Pulmonary artery endothelial cell (primary cell): ENCODE measurements around the gene EVI5. TPM values are rescaled to one million over a fixed set of nuclear protein-coding genes. Genes with fewer than 3 reads are reported as not detected.

Source experiments
- DNase-seq: peaks from one replicate; pipeline ENCODE4 v3.0.0-alpha.2; 2011; ENCODE audit warnings: low read depth, low spot score
- total RNA-seq: library from RNA; depleted of rRNA; stranded (reverse); fragments of >200 nt; gene quantifications from 2 replicates; pipeline ENCODE4 v1.2.3, GENCODE V29; 2014

Gene EVI5
- total RNA-seq, 1 donor from 2014 or later: 82.3 TPM

- no peak for DNase-seq
Observed at GRCh38 chr1:92485381-92486250, 299.3 kb downstream of the EVI5 start.

DNA sequence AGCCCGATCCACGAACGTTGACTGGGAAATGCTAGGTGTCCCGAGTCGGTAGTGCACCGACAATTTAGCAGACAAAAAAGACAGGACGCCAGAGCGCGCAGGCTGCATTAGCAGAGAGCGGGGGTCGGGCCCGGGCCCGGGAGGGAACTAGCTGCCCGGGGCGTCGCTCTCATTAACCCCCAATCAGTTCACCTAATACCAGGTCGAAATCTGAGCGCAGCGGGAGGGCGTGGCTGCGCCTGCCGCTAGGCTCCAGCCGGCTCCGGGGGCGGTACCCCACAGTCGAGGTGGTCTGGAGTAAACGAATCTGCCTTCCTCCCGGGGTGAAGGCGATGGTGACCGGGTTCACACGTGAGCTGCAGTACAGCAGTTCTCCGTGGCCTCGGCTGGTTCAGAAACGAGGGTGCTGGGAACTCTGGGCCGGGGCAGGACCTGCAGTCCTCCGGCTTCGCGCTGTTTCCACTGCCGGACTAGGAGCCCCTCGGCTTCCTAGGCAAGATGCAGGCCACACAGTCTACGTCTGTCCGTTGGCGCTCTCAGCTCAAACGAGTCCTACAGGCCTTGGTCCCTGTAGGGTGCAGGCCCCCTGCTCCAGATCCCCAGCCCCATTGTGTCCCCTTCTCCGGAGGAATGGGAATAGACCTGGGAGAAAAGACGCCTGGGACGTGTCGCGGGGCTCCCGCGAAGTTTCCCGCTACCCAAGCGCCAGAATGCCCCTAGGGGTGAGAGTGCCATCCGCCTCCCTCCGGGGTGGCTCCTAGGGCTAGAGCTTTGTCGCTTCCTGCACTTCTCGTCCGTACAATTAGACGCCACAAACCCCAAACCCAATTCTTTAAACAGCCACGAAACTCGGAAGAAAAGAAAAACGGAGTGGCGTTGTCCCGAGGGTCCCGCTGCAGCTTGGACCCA, 300.2 kb downstream of the EVI5 start:
- no peak for DNase-seq

DNA sequence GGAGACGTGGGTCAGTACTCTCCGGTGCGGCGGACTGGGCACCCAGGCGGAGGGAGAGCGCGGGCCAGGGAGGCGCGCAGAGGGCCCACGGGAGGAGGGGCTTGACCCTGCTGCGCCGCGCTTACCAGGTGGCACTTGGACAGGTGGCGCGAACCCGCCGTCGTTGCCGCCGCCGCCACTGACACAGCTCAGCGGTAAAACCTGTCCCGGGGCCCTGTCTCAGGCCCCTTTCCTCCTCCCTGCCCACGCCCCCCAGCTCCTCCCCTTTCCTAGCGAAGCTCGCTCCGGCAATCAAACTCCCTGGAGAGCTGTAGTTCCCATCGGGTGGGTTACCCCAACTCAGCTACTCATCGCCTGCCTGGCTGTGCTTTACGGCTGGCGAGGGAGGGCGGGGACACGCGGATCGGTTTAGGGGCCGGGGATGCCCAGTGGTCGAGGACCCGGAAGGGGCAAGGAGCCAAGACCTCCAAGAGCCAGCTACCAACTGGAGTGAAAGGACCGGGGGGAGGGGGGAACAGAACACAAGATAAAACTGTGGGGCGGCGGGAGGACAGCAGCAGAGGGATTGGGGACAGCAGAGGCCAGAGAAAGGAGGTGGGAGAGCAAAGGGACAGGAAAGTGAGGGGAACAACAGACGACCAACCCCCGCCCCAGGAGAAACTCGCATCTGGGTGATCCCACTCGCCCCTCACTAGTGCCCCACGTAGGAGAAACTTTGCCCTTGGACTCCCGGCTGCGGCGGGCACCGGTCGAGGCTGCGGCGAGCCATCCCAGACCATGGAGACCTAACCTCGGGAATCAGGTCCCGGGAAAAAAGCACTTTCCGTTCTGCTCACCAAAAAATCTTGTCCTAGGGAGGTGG, 301.1 kb downstream of the EVI5 start:
- DNase-seq: no peak

DNA sequence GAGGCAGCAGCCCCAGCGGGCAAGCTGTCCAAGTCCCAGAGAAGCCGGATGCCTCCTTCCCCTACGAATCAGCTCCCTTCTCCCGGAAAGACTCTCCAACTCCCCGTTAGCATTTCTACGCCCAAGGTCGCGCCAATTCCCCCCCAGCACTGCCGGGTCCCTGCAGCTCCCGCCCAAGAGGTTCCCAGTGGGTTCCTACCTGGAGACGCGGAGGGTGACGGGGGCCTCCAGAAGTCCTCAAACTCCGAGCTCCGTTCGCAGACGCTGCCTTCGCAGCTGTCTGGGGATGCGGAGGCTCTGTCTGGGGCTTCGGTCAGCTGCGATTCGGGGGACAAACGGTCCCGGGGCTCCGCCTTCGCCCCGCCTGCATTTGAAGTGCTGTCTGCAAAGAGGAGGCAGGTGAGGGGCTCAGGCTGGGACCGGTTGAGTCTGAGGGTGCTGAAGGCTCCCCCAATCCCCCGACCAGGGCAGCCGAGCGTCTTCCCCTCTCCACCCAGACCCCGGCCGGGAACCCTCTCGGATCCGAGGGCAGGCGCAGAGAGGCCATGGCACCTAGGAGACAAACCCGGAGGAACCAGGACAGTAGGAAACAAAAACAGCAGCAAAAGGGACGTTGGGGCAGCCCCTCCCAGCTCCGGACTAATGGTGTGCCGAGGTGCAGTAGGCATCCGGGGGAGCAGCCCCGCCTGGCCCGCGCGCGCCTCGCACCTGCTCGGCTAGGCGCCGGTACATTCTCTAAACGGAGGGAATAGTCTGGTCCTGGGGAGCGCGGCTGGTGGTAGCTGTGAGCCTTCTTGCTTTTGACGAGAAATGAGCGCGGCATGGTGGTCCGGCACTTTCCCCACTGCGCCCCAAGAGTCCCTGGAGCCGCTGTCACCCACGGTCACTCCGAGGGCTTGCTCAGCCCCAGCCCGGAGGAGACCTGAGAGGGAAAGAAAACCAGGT, 302.0 kb downstream of the EVI5 start:
- no peak for DNase-seq

DNA sequence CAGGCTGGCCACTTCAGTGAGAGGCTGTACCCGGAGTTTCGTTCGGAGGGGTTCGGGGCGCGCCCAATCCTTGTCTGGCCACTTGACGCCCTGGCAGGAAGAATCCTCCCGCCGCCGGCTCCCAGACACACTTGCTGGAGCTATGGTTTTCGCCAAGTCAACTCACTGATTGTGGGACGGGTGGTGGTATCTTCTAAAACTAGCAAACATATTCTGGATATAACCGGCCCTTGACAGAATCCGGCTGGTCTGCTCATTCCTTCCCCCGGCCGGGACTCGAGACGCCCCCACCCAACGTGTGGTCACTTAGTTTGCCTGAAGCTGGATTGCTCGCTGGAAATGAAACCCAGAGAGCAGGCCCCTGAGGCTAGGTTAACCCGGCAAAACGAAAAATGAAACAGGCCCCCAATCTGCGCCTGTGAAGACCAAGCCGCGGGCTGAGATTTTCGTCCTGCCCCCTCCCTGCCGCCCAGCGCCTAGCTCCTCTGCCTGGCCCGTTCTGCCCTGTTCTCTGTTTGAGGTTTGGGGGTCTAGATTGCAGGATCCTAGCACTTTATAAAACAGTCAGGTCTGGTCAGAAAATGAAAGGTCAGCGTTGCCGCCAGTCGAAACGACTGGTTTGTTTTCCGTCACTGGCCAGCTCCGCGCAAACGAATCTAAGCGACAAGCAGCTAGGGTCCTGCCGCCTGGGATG, 302.8 kb downstream of the EVI5 start:
- no peak for DNase-seq

DNA sequence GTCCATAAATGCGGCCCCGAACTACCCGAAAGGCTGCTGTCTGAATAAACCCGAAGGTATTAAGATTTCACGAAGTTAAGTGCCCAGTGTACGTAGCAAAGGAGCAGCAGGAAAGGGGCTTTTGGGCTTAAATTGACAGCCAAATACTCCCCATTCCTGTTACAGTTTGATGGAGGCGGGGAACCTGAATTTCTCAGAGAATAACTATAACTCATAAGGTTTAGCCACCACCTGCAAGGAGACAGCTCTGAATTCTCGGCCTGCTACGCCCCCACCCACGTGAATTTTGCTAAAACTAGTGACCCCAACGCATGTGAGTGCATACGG, 303.3 kb downstream of the EVI5 start:
- DNase-seq: no peak

DNA sequence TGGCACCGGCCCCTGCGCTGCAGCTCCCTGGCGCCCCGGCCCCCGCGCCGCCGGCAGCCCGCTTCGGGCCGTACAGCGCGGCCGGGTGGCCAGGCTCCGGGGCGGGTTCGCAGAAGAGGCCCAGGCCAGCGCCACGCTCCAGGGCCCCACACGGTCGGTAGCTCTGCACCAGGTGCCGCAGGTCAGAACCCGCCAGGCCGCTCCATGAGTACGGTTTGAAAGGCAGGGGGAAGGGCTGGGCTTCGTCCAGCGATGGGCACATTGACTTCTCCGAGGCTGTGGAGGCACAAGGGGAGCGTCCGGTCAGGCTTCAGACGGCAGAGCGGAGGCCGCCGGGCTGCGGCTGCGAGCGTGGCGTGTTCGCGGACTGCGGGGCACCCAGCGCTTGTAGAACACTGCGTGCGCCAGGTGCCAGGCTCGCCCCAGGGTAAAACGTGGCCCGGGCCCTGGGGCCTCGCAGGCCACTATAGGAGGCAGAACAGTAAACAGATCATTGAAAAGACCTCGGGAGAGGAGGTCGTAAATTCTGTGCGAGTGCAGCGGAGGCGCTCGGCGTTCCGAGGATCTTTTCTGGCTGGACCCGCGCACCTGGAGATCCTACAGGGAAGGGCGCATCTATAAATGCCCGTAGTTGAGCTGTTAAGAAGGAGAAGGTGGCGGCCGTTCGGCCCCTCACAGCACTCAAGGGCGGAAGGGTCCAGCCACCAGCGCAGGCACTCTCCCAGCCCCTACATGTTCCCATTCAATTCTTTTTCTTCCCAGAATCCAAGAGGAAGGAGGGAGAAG, 303.9 kb downstream of the EVI5 start:
- DNase-seq: no peak

DNA sequence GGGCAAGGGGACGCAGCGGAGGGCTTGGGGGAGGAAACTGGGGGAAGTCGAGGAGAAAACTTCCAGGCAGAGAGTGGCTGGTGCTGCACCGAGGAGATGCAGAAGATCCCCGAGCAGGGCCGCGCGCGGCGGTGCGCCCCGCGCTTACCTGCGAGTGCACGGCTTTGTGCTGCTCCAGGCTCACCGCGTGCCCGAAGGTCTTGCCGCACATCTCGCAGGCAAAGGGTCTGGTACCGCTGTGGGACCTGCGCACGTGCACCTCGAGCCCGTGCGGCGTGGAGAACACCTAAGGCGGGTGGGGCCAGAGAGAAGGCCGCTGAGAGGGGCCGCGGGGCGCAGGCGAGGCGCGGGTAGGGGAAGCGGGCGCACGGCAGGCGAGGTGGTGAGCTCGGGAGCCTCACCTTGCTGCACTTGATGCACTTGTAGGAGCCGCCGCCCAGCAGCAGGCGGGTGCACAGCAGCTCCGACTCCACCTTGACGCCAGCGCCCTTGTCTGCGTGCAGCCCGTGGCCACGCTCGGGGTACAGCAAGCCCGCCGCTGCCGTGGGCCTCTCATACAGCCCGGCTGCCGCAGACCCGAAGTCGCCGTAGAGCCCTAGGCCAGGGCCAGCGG, 304.6 kb downstream of the EVI5 start:
- DNase-seq: no peak

DNA sequence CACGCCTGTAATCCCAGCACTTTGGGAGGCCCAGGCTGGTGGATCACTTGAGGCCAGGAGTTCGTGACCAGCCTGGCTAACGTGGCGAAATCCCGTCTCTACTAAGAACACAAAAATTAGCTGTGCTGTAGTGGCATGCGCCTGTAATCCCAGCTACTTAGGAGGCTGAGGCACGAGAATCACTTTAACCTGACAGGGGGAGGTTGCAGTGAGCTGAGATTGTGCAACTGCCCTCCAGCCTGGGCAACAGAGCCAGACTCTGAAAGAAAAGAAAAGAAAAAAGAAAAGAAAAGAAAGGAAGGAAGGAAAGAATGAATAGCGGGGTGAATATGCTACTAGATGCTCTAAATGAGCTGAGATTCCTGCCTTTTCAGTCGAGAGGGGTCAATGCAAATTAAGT, 305.3 kb downstream of the EVI5 start:
- DNase-seq: no peak

GRCh38 chr1:92478393-92478792, 306.5 kb downstream of the EVI5 start:
- DNase-seq: no peak

DNA sequence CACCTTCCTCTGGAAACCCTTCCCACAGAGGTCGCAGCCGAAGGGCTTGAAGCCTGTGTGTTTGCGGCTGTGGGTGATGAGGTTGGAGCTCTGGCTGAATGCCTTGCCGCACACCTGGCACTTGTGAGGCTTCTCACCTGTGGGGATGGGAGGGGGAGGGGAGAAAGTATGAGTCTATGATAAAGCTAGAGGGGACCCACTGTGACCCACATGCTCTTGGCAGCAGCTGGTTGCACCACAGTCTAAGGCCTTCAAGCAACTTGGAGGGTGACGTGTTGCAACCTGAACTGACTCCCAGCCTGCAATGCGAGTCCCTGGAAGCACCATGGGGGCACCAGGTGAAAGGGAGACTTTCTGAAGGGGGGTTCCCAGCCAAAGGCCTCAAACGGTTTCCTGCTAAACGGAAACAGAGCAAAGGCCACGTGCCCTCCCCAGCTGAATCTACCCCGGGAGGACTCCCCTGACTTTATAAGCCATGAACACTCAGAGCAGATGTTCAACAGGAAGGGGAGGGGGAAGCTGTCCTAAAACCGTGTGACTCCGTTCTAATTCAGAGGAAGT, 308.8 kb downstream of the EVI5 start:
- DNase-seq: no peak

GRCh38 chr1:92475029-92475428, 309.9 kb downstream of the EVI5 start:
- no peak for DNase-seq

DNA sequence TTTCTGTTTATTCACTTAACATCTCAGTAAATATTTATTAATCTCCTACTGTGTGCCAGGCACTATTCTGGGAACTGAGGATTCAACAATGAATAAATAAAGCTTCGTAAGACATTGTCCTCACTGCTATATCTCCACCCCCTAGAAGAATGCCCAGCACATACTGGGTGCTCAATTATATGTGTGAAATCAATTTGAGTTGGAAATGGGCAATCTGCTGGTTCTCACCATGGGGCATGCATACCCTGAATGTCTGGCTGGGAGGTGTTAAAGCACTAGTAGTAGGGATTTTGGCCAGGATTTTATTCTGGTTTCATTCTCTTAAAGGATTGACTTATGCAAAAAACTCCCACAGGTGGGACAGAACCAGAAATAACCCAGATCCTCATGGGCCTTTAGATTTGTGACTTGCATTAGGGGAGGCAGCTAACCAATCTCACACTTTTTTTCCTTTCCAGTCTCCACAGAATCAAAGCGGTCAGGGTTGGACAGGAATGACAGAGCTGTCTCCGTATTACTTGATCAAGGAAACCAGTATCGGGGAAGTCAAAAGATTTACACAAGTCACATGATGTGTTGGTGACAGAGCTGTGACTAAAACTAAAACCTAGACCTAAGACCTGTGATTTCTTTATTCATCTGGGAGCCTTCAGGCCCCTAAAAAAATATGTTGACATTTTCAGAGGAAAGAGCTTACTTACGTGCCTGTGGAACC, 311.0 kb downstream of the EVI5 start:
- no peak for DNase-seq

DNA sequence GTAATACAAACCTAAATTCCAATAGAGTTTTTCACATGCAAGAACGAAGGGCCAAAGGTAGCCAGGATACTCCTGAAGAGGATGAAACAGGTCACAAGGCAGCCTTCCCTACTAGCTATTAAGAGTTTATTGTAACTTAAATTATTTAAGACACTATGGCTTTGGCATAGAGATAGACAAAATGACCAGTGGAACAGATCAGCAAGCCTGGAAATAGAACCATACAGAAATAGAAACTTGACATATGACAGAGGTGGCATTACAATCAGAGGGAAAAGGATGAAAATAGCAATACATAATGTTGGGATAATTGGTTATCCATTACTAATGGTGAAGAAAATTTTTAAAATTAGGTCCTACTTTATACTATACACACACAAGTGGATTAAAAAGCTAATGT, 314.7 kb downstream of the EVI5 start:
- DNase-seq: no peak

- DNase-seq: no peak
Observed at GRCh38 chr1:92466683-92467352, 318.1 kb downstream of the EVI5 start.

DNA sequence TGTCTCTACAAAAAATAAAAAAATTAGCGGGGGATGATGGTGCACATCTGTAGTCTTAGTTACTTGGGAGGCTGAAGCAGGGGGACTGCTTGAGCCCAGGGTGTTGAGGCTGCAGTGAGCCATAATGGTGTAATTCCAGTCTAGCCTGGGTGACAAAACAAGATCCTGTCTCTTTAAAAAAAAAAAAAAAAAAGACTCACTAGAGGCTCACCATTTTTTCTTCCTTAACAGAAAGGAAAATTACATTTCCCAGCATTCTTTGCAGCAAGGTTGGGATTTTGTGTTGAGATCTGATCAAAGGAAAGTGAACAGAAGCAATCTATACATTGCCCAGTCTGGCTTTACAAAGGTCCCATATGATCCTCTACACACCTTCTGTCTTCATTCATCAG, 319.7 kb downstream of the EVI5 start:
- DNase-seq: no peak

DNA sequence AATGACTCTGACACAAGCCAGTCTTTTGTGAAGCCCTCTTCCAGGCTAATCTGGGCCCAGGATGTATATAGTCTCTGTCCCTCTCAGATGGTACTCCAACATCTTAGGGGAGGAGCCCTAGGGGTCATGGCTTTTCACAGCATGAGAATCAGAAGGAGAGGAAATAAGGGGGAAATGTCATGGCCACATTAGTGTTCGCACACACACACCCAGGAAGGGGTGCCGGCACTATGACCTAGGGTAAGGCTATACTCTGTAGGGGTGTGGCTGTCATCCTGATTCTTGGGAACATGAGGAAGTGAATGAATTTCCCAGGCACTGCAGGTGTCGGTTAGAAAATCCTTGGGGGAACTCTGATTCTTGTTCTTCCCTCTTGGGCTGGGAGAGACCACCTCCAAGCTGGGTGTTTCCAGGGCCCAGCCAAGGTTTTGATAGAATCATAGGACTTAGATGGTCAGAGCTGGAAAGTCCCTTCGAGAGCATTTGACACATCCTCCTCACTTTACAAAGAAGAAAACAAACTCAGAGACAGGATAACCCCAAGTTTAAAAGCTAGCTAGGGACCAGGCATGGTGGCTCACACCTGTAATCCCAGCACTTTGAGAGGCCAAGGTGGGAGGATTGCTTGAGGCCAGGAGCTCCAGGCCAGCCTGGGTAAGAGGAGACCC, 320.2 kb downstream of the EVI5 start:
- no peak for DNase-seq
